ENCODE results near the gene SFN. TPM values are rescaled to one million over a fixed set of nuclear protein-coding genes. Genes with fewer than 3 reads are reported as not detected.
"Not testable (repeated sequence)": the region's sequence is repeated elsewhere in the genome, so short reads cannot be mapped to it uniquely, and the experiment has no call there.

Gene SFN
- total RNA-seq, 1 donor: 0.52 TPM

DNA sequence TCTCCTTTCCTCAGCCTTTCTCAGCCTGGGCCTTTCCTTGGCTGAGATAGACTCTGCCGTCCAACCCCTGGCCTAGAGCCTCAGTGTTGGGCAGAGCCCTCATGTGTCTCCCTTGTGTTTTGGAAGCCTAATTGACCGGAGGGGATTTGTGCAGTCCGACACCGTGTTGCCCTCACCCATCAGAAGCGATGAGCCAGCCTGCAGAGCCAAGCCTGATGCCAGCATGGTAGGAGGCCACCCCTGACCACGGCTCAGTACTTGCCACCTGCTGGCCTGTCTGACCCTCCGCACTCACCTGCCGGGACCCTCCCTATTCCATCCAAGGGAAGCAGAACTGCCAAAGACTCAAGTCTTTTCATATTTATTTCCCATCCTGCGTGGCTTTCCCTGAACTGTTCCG, 9.3 kb upstream of the SFN start:
- H3K4me1 ChIP-seq (ENCODE audit: insufficient read depth, low read length): no peaks in the 10 kb centered on the region
- no peaks in the 10 kb centered on the region for H3K27me3 ChIP-seq (ENCODE audit: insufficient read depth, low read length)
- no peak overlapping the region for H3K4me3 ChIP-seq (ENCODE audit: low read length)
- H3K9me3 ChIP-seq (ENCODE audit: low read depth, low read length): no peaks in the 10 kb centered on the region

DNA sequence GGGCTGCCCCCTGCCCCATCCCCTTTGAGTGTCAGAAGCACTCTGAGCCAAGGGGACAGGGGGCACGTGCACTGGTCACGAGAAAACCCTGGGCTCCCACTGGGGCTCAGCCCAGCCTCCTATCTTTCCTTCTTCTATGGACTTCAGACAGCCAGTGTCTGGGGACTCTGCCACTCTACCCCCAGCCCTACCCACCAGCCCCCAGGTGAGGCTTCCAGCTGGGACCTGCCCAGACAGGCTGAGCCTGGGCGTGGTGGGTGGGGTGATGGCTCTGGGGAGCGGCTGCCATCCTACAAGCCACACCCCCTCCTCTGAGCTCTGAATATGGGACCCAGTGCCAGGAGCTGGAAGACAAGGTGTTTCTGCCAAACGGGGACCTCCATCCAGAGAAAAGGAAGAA, 8.0 kb upstream of the SFN start:
- H3K4me1 ChIP-seq (ENCODE audit: insufficient read depth, low read length): no peaks in the 10 kb centered on the region
- H3K27me3 ChIP-seq (ENCODE audit: insufficient read depth, low read length): no peaks in the 10 kb centered on the region
- no peaks in the 10 kb centered on the region for H3K9me3 ChIP-seq (ENCODE audit: low read depth, low read length)
- H3K4me3 ChIP-seq (ENCODE audit: low read length): no peak overlapping the region

GRCh38 chr1:26855636-26856035, 7.3 kb upstream of the SFN start:
- no peaks in the 10 kb centered on the region for H3K27me3 ChIP-seq (ENCODE audit: insufficient read depth, low read length)
- no peaks in the 10 kb centered on the region for H3K9me3 ChIP-seq (ENCODE audit: low read depth, low read length)
- no peak overlapping the region for H3K4me3 ChIP-seq (ENCODE audit: low read length)
- no peaks in the 10 kb centered on the region for H3K4me1 ChIP-seq (ENCODE audit: insufficient read depth, low read length)

GRCh38 chr1:26856181-26856580, 6.8 kb upstream of the SFN start:
- Histone ChIP-seq H3K27me3 (ENCODE audit: insufficient read depth, low read length) (no peaks in the 10 kb centered on the region), H3K4me1 (ENCODE audit: insufficient read depth, low read length) (no peaks in the 10 kb centered on the region), H3K4me3 (ENCODE audit: low read length) (no peak overlapping the region), H3K9me3 (ENCODE audit: low read depth, low read length) (no peaks in the 10 kb centered on the region)

DNA sequence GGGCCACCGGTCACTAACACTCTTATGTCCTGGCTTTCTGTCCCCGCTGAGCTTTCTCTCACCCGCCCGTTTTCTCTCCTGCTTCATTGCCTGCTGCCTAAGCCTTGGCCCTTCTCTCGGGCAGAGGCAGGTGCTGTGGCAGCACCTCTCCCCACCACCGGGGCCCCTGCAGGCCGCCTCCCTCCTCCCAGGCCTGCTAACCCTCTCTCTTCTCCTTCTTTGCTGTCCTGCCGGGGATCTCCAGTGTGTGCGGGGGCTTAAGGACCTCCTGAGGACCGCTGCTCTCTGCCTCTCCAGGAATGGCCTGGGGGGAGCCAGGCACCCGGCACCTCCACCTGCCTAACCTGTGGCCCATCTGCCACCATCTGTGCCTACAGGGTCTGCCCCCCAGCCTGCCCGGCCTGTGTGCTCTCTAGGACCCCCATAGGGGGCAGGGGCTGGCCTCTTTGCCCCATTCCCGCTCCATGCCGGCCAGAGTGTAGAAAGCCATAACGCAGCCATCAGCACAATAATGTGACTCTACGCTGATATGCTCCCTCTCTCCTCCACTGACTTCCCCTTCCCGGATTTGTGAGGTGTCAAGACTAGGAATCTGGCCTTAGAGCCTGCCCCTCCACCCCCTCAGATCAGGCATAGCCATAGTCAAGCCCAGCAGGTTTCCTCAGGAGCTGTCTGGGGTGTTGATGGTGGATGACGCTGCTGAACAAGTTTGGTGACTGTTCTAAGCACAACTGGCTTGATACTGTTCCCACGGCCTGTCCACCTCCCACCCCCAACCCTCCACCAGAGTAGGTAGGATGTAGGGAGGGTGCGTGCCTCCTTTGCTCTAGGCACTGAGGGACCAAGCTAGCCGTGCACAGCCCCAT, 6.1 kb upstream of the SFN start:
- Histone ChIP-seq H3K9me3 (ENCODE audit: low read depth, low read length) (no peaks in the 10 kb centered on the region), H3K4me3 (ENCODE audit: low read length) (no peak overlapping the region), H3K27me3 (ENCODE audit: insufficient read depth, low read length) (no peaks in the 10 kb centered on the region), H3K4me1 (ENCODE audit: insufficient read depth, low read length) (no peaks in the 10 kb centered on the region)

- no peaks in the 10 kb centered on the region for H3K4me1 ChIP-seq (ENCODE audit: insufficient read depth, low read length)
These were observed 5.4 kb upstream of the SFN start for GRCh38 chr1:26857473-26858060.

GRCh38 chr1:26858160-26858559, 4.8 kb upstream of the SFN start:
- Histone ChIP-seq H3K4me1 (ENCODE audit: insufficient read depth, low read length) (no peaks in the 10 kb centered on the region), H3K4me3 (ENCODE audit: low read length) (no peak overlapping the region), H3K27me3 (ENCODE audit: insufficient read depth, low read length) (no peaks in the 10 kb centered on the region), H3K9me3 (ENCODE audit: low read depth, low read length) (no peaks in the 10 kb centered on the region)

More at GRCh38 chr1:26857473-26858060, 5.4 kb upstream of the SFN start:
- Histone ChIP-seq H3K9me3 (ENCODE audit: low read depth, low read length) (no peaks in the 10 kb centered on the region), H3K27me3 (ENCODE audit: insufficient read depth, low read length) (no peaks in the 10 kb centered on the region), H3K4me3 (ENCODE audit: low read length) (no peak overlapping the region)

- Histone ChIP-seq H3K27me3 (ENCODE audit: insufficient read depth, low read length) (no peaks in the 10 kb centered on the region), H3K4me1 (ENCODE audit: insufficient read depth, low read length) (peaks cover 3% of the 10 kb centered on the region), H3K4me3 (ENCODE audit: low read length) (no peak overlapping the region), H3K9me3 (ENCODE audit: low read depth, low read length) (no peaks in the 10 kb centered on the region)
These were observed 3.9 kb upstream of the SFN start for GRCh38 chr1:26858891-26859640.

GRCh38 chr1:26861286-26861701, 1.7 kb upstream of the SFN start:
- Histone ChIP-seq H3K4me1 (ENCODE audit: insufficient read depth, low read length) (peaks cover 15% of the 10 kb centered on the region), H3K4me3 (ENCODE audit: low read length) (no peak overlapping the region), H3K27me3 (ENCODE audit: insufficient read depth, low read length) (no peaks in the 10 kb centered on the region), H3K9me3 (ENCODE audit: low read depth, low read length) (no peaks in the 10 kb centered on the region)

GRCh38 chr1:26861889-26862378, 1.0 kb upstream of the SFN start:
- no peak overlapping the region for H3K4me3 ChIP-seq (ENCODE audit: low read length)
- no peaks in the 10 kb centered on the region for H3K9me3 ChIP-seq (ENCODE audit: low read depth, low read length)
- H3K27me3 ChIP-seq (ENCODE audit: insufficient read depth, low read length): no peaks in the 10 kb centered on the region
- peaks cover 15% of the 10 kb centered on the region for H3K4me1 ChIP-seq (ENCODE audit: insufficient read depth, low read length)

GRCh38 chr1:26863685-26864077, 732 bp downstream of the SFN start:
- Histone ChIP-seq H3K9me3 (ENCODE audit: low read depth, low read length) (no peaks in the 10 kb centered on the region), H3K27me3 (ENCODE audit: insufficient read depth, low read length) (no peaks in the 10 kb centered on the region), H3K4me1 (ENCODE audit: insufficient read depth, low read length) (peaks cover 15% of the 10 kb centered on the region), H3K4me3 (ENCODE audit: low read length) (no peak overlapping the region)

DNA sequence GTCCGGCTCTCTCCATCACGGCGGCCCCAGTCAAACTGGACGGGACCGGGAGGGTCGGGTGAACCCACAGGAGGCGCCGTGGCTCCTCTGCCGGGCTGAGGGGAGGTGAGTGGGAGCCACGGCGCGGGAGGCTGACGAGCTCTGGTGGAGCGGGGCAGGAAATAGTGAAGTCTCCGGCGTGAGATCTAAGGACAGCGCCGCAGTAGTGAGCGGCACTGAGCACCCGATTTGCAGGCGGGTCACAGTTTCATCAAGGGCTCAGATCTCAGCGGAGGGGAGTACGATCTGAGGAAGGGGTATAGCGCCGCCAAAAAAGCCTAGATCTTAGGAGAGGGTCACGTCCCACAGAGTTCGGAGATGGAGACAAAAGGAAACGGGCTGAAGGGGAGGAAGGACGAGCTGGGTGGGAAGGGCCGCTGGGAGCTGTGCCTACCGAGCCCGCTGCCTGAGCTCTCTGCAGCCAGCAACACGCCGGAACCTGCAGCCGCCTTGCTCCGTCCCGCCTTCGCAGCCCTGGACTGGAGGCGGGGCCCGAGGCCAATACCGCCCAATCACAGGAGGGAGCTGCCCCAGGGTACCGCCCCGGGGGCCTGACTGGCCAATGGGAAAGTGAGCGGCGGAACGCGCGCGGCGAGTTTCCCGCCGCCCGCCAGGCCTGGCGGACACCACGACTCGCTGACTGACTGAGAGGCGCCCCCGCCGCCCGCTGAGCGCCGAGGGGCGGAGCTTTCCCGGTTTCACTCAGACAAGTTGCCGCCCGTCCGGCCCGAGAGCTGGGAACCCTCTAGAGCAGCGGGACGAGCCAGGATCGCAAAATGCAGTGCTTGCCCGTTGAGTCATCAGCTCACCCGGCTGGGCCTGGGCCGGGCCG, 1.9 kb downstream of the SFN start:
- Histone ChIP-seq H3K27me3 (ENCODE audit: insufficient read depth, low read length) (no peaks in the 10 kb centered on the region), H3K4me1 (ENCODE audit: insufficient read depth, low read length) (peaks cover 15% of the 10 kb centered on the region), H3K9me3 (ENCODE audit: low read depth, low read length) (no peaks in the 10 kb centered on the region), H3K4me3 (ENCODE audit: low read length) (peak overlapping the region; percentile 74)

GRCh38 chr1:26873097-26873496, 10.1 kb downstream of the SFN start:
- not testable (repeated sequence) for H3K9me3 ChIP-seq (ENCODE audit: low read depth, low read length); H3K4me3 ChIP-seq (ENCODE audit: low read length); H3K27me3 ChIP-seq (ENCODE audit: insufficient read depth, low read length); H3K4me1 ChIP-seq (ENCODE audit: insufficient read depth, low read length)

DNA sequence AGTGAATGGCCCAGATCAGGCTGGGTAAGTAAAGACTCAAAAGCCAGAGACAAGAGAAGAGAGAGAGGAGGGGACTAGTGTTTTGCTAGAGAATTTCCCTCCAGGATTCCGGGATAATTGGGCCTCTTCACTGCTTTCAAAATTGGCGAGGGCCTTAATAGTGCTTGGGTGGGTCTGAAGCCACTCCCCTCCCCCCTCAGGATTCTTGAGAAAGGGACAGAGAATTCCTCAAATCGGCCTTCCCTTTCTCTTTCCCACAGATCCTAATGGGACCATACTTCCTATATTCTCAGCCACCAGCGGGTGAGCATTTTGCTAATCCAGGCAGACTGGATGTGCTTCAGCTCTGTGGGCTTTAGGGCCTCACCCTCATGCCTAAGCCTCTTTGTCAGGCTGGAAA, 11.9 kb downstream of the SFN start:
- H3K4me3 ChIP-seq (ENCODE audit: low read length): no peak overlapping the region
- no peaks in the 10 kb centered on the region for H3K9me3 ChIP-seq (ENCODE audit: low read depth, low read length)
- H3K27me3 ChIP-seq (ENCODE audit: insufficient read depth, low read length): no peaks in the 10 kb centered on the region
- no peaks in the 10 kb centered on the region for H3K4me1 ChIP-seq (ENCODE audit: insufficient read depth, low read length)

Measured in mononuclear cell (primary cell).